Thyroid gland (tissue), 4 donors: ENCODE results near the gene USP32. TPM values are rescaled to one million over a fixed set of nuclear protein-coding genes. Genes with fewer than 3 reads are reported as not detected.

ENCODE experiments used
- DNase-seq, 2 donors: peaks; one replicate each; pipeline ENCODE4 v3.0.0-alpha.2; 2019
- H3K27ac ChIP-seq, 3 donors: fragments of 200-600 bp; sonication (generic); 1 replicate in 2 of 3; 2 replicates in 1 of 3; pipeline ENCODE4 v1.5.1; 2016 to 2019; ENCODE audit warnings: mild to moderate bottlenecking in 1 of 3, moderate library complexity in 1 of 3
- H3K27me3 ChIP-seq: fragments of 200-600 bp; sonication (generic); one replicate; pipeline ENCODE4 v1.5.1; 2019
- H3K36me3 ChIP-seq, 2 donors: fragments of 200-600 bp; sonication (generic); one replicate each; pipeline ENCODE4 v1.5.1; 2016 to 2019
- H3K4me1 ChIP-seq, 2 donors: fragments of 200-600 bp; sonication (generic); one replicate each; pipeline ENCODE4 v1.5.1; 2017 to 2019
- H3K4me3 ChIP-seq, 3 donors: fragments of 200-600 bp; sonication (generic); replicated peaks in 1 of 3; 1 replicate in 2 of 3; 2 replicates in 1 of 3; pipeline ENCODE4 v1.5.1; 2016; ENCODE audit warnings: mild to moderate bottlenecking in 1 of 3
- H3K9me3 ChIP-seq: fragments of 200-600 bp; sonication (generic); one replicate; pipeline ENCODE4 v1.5.1; 2017
- POLR2A ChIP-seq, 2 donors: fragments of 450-650 bp; IDR thresholded peaks; one replicate each; pipeline ENCODE4 v1.6.1; 2017; ENCODE audit warnings: antibody characterized with exemption in 2 of 2, mild to moderate bottlenecking in 2 of 2, moderate library complexity in 1 of 2
- WGBS, 2 donors: methylation state at CpG; one replicate each; pipeline ENCODE4 v1.1.5; 2017; 5-methylcytosine and 5-hydroxymethylcytosine counted together
- intact Hi-C: fragments of 100-400 bp; cut with DNase I; formaldehyde crosslinking; loops from one replicate; pipeline ENCODE4 v1.15.1; 2023
- total RNA-seq, 4 donors: library from RNA; depleted of rRNA; stranded (reverse); fragments of >200 nt; gene quantifications; one replicate each; pipeline ENCODE4 v1.2.3, GENCODE V29; 2016
- TF ChIP-seq, protein P1 (sequence below), 6 experiments: fragments of 200-600 bp in 3 of 6; fragments of 450-650 bp in 3 of 6; sonication (generic) in 3 of 6; IDR thresholded peaks; one replicate each; pipeline ENCODE4 v1.5.1; 2016 to 2019; ENCODE audit warnings: antibody characterized with exemption in 6 of 6, mild to moderate bottlenecking in 2 of 6, inconsistent platforms in 1 of 6, moderate library complexity in 1 of 6

Gene USP32
- total RNA-seq, 4 donors from 2014 or later = 49.9 to 76.5 (median 65.0) TPM

DNA sequence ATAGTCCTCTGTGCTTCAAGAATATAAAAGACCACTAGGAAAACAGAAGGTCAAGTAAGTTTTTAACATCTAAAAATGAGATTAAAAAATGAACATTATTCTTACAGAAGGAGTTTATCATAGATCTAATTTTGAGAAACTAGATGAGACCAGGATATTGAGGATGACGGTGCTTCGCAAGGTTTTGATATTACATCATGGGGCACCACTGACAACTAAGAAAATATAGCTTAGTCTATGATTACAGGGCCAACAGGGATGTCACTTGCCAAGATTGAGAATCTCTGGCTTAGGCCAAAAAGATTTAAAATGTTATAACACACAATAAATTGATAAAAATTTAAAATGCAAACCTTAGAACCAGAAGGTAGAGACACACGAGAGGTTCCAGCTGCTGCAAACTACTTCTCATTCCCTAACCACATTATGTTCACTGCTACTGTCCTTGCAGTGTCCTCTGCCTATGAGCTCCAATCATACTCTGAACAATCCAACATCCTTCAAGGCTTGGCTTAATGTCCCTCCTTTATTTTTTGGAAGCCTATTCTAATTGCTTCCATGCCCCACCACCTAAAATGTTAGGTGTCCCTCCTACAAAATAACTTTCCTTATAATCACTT, 33.2 kb downstream of the USP32 start:
- 87 to 88% methylated on average over 3 of the region's 3 CpGs for WGBS, 2 donors
- no peaks in the 10 kb centered on the region for H3K27me3 ChIP-seq
- DNase-seq = no peak
- no peak overlapping the region for H3K27ac ChIP-seq
- no peaks in the 10 kb centered on the region for H3K36me3 ChIP-seq
- H3K4me3 ChIP-seq = no peak overlapping the region
- H3K4me1 ChIP-seq = peaks cover 7% of the 10 kb centered on the region in 2 donors
- H3K9me3 ChIP-seq = no peaks in the 10 kb centered on the region
- intact Hi-C loops = no loop called here
- TF ChIP-seq POLR2A (IDR thresholded peaks at IDR 0.05) = no peak
- TF ChIP-seq, protein P1, sequence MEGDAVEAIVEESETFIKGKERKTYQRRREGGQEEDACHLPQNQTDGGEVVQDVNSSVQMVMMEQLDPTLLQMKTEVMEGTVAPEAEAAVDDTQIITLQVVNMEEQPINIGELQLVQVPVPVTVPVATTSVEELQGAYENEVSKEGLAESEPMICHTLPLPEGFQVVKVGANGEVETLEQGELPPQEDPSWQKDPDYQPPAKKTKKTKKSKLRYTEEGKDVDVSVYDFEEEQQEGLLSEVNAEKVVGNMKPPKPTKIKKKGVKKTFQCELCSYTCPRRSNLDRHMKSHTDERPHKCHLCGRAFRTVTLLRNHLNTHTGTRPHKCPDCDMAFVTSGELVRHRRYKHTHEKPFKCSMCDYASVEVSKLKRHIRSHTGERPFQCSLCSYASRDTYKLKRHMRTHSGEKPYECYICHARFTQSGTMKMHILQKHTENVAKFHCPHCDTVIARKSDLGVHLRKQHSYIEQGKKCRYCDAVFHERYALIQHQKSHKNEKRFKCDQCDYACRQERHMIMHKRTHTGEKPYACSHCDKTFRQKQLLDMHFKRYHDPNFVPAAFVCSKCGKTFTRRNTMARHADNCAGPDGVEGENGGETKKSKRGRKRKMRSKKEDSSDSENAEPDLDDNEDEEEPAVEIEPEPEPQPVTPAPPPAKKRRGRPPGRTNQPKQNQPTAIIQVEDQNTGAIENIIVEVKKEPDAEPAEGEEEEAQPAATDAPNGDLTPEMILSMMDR (IDR thresholded peaks at IDR 0.05) = no peak

DNA sequence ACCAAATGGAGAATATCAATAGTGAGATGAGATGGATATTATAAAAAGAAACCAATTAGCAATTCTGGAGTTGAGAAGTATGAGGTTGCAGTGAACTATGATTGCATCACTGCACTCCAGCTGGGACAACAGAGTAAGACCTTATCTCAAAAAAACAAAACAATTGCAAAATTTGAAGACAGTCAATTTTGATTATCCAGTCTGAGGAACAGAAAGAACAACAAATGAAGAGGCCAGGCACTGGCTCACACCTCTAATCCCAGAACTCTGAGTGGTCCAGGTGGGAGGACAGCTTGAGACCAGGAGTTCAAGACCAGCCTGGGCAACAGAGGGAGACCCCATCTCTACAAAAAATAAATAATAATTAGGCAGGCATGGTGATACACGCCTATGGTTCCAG, 35.0 kb downstream of the USP32 start:
- WGBS, 2 donors = 92 to 95% methylated on average over 1 of the region's 1 CpG
- TF ChIP-seq, protein P1 (IDR thresholded peaks at IDR 0.05) = no peak
- no peak for TF ChIP-seq POLR2A (IDR thresholded peaks at IDR 0.05)
- Histone ChIP-seq H3K36me3 (no peaks in the 10 kb centered on the region), H3K9me3 (no peaks in the 10 kb centered on the region), H3K4me3 (no peak overlapping the region), H3K27me3 (no peaks in the 10 kb centered on the region), H3K4me1 (peaks cover 7% of the 10 kb centered on the region in 2 donors), H3K27ac (no peak overlapping the region)
- intact Hi-C loops = no loop called here
- no peak for DNase-seq

- H3K36me3 ChIP-seq = no peaks in the 10 kb centered on the region
- DNase-seq = no peak
- TF ChIP-seq, protein P1 (IDR thresholded peaks at IDR 0.05) = no peak
- TF ChIP-seq POLR2A (IDR thresholded peaks at IDR 0.05) = no peak
- peaks cover 7% of the 10 kb centered on the region in 2 donors for H3K4me1 ChIP-seq
- H3K9me3 ChIP-seq = no peaks in the 10 kb centered on the region
- no peak overlapping the region for H3K4me3 ChIP-seq
- H3K27me3 ChIP-seq = no peaks in the 10 kb centered on the region
- WGBS, 2 donors = 88 to 98% methylated on average over 4 of the region's 4 CpGs
- intact Hi-C loops = no loop called here
- H3K27ac ChIP-seq = no peak overlapping the region
These were observed 36.0 kb downstream of the USP32 start for GRCh38 chr17:60355663-60356594.

DNA sequence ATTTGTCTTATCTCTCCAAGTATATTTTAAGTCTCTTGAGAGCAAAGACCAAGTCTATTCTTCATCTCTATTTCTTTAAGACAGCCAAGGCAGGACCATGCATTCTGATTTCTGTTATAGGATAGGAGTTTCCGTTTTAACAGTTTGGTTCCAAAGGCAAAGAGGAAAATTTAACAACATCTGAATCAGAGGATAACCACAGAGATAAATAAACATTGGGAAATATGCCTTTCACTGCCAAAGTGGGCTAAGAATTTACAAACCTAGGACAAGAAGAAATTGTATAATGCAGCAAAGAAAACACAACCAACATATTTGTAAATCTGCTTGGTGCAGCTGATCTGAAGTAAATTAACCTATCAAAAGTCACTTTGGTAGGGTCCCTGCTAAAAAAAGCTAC, 37.7 kb downstream of the USP32 start:
- TF ChIP-seq POLR2A (IDR thresholded peaks at IDR 0.05) = no peak
- TF ChIP-seq, protein P1 (IDR thresholded peaks at IDR 0.05) = no peak
- intact Hi-C loops = no loop called here
- 36 to 58% methylated on average over 1 of the region's 1 CpG for WGBS, 2 donors
- Histone ChIP-seq H3K4me1 (peaks cover 7% of the 10 kb centered on the region in 2 donors), H3K27ac (no peak overlapping the region), H3K9me3 (no peaks in the 10 kb centered on the region), H3K36me3 (no peaks in the 10 kb centered on the region), H3K27me3 (no peaks in the 10 kb centered on the region), H3K4me3 (no peak overlapping the region)
- DNase-seq = no peak

DNA sequence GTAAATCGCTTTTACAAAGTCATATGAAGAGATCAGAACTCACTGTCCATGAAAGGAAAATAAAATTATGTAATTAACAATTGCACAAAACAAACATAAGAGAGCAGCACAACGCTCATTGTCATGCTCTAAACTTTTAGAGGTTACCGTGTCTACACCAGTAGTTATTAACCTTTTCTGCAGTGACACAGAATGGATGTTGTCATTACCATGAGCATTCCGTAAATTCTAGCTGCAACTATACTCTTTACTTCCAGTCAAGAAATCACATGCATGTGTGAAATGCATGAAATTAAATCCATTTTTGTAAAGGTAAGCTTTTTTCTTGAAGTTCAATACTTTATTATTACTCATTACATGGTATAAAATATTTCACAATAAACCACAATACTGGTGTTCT, 38.2 kb downstream of the USP32 start:
- no peak overlapping the region for H3K4me3 ChIP-seq
- H3K9me3 ChIP-seq = no peaks in the 10 kb centered on the region
- peaks cover 7% of the 10 kb centered on the region in 2 donors for H3K4me1 ChIP-seq
- intact Hi-C loops = no loop called here
- no peak overlapping the region for H3K27ac ChIP-seq
- WGBS, 2 donors = 82 to 90% methylated on average over 4 of the region's 4 CpGs
- no peak for DNase-seq
- H3K27me3 ChIP-seq = no peaks in the 10 kb centered on the region
- no peaks in the 10 kb centered on the region for H3K36me3 ChIP-seq
- TF ChIP-seq POLR2A (IDR thresholded peaks at IDR 0.05) = no peak
- TF ChIP-seq, protein P1 (IDR thresholded peaks at IDR 0.05) = no peak
